ENCODE measurements around the gene NUBP2. TPM values are rescaled to one million over a fixed set of nuclear protein-coding genes. Genes with fewer than 3 reads are reported as not detected.

Gene NUBP2
- total RNA-seq, 1 experiment from 2014 or later: 76.6 TPM

DNA sequence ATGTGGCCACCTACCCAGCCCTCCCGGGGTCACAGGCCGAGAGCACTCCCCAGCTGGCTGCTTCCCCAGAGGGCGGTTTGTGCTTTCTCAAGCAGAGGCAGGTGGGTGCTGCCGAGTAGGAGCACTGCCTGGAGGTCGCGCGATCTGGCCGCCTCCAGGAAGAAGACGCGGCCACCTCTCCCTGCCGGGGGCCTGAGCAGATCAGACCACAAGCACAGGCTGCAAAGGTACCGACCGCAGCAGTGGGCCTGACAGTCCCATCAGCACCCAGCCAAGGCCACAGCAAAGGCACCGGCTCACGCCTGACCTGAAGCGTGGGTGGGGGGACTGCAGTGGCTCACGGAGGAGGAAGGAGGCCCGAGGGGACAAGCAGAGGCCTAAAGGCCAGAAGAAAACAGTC, 25.9 kb downstream of the NUBP2 start:
- Histone ChIP-seq H3K27me3 (replicated peaks; ENCODE audit: insufficient read depth, low read depth, low read length, poor library complexity) (no peaks in the 10 kb centered on the region), H3K4me1 (ENCODE audit: insufficient read depth, low read length, poor library complexity, severe bottlenecking) (peaks cover 9% of the 10 kb centered on the region), H3K9me3 (ENCODE audit: low read depth, low read length, poor library complexity, severe bottlenecking) (no peaks in the 10 kb centered on the region), H3K36me3 (ENCODE audit: insufficient read depth, low read length, poor library complexity, severe bottlenecking) (no peaks in the 10 kb centered on the region), H3K4me3 (ENCODE audit: low read depth, low read length, poor library complexity, severe bottlenecking) (no peak overlapping the region), H3K27ac (ENCODE audit: low read depth, low read length, poor library complexity, severe bottlenecking) (no peak overlapping the region)
- no peak for TF ChIP-seq EZH2 (IDR thresholded peaks at IDR 0.05; ENCODE audit: borderline replicate concordance, low read depth, low read length, poor library complexity, severe bottlenecking)
- TF ChIP-seq, protein P1, sequence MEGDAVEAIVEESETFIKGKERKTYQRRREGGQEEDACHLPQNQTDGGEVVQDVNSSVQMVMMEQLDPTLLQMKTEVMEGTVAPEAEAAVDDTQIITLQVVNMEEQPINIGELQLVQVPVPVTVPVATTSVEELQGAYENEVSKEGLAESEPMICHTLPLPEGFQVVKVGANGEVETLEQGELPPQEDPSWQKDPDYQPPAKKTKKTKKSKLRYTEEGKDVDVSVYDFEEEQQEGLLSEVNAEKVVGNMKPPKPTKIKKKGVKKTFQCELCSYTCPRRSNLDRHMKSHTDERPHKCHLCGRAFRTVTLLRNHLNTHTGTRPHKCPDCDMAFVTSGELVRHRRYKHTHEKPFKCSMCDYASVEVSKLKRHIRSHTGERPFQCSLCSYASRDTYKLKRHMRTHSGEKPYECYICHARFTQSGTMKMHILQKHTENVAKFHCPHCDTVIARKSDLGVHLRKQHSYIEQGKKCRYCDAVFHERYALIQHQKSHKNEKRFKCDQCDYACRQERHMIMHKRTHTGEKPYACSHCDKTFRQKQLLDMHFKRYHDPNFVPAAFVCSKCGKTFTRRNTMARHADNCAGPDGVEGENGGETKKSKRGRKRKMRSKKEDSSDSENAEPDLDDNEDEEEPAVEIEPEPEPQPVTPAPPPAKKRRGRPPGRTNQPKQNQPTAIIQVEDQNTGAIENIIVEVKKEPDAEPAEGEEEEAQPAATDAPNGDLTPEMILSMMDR (conservative IDR thresholded peaks at IDR 0.05; ENCODE audit: low read depth, low read length): no peak
- intact Hi-C loops (cut with micrococcal nuclease; ENCODE audit: unreplicated experiment): no loop called here
- DNase-seq (ENCODE audit: low spot score): no peak
- POLR2A ChIA-PET (ENCODE audit: low non-redundant PET): no interaction called here
- no TSS peak for BruUV-seq (replicated peaks)
- CTCF ChIA-PET: no interaction called here

DNA sequence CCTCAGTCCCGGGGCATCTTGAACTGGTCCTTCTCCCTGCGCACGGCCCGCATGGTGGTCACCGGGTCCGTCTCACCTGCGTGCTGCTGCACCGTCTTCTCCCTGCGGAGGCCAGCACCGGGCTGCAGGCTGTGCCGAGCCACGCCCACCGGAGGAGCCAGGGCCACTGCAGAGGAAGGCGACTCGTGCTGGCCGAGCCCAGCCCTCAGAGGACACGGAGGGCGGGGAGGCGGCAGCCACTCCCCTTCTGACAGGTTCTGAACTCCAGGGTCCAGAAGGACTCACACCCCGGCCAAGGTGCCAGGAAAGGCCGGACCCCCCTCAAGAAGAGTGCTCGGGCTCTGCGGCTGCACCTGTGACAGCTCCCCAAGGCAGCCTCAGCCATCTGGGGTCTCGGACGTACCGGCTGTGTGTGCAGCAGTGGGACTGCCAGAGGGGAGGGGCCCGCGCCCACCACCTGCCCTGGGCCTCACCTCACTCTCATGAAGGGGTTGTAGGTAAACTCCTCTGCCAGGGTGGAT, 26.6 kb downstream of the NUBP2 start:
- POLR2A ChIA-PET (ENCODE audit: low non-redundant PET): no interaction called here
- Histone ChIP-seq H3K27ac (ENCODE audit: low read depth, low read length, poor library complexity, severe bottlenecking) (no peak overlapping the region), H3K36me3 (ENCODE audit: insufficient read depth, low read length, poor library complexity, severe bottlenecking) (no peaks in the 10 kb centered on the region), H3K9me3 (ENCODE audit: low read depth, low read length, poor library complexity, severe bottlenecking) (no peaks in the 10 kb centered on the region), H3K27me3 (replicated peaks; ENCODE audit: insufficient read depth, low read depth, low read length, poor library complexity) (no peaks in the 10 kb centered on the region), H3K4me3 (ENCODE audit: low read depth, low read length, poor library complexity, severe bottlenecking) (no peak overlapping the region), H3K4me1 (ENCODE audit: insufficient read depth, low read length, poor library complexity, severe bottlenecking) (peaks cover 9% of the 10 kb centered on the region)
- no peak for DNase-seq (ENCODE audit: low spot score)
- no peak for TF ChIP-seq EZH2 (IDR thresholded peaks at IDR 0.05; ENCODE audit: borderline replicate concordance, low read depth, low read length, poor library complexity, severe bottlenecking)
- TF ChIP-seq, protein P1 (conservative IDR thresholded peaks at IDR 0.05; ENCODE audit: low read depth, low read length): no peak
- CTCF ChIA-PET: no interaction called here
- intact Hi-C loops (cut with micrococcal nuclease; ENCODE audit: unreplicated experiment): no loop called here
- BruUV-seq (replicated peaks): no TSS peak

DNA sequence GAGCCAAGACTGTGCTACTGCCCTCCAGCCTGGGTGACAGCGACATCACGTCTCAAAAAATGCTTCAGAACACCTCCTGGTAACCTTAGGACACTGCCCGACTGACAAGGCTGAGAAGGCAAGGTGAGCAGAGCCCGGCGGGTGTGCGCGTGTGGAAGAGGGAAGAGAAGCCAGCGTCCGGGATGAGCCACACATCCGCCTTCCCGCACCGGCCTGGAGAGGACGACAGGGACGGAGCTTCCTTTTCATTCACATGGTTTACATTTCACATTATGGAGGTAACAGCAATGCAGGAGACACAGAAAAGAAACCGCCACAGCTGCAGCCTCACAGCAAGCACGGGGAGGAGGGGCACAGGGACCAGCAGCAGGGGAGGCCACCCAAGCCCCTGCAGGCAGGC, 27.3 kb downstream of the NUBP2 start:
- H3K4me3 ChIP-seq (ENCODE audit: low read depth, low read length, poor library complexity, severe bottlenecking): no peak overlapping the region
- TF ChIP-seq, protein P1 (conservative IDR thresholded peaks at IDR 0.05; ENCODE audit: low read depth, low read length): no peak
- TF ChIP-seq EZH2 (IDR thresholded peaks at IDR 0.05; ENCODE audit: borderline replicate concordance, low read depth, low read length, poor library complexity, severe bottlenecking): no peak
- CTCF ChIA-PET: no interaction called here
- no peaks in the 10 kb centered on the region for H3K27me3 ChIP-seq (replicated peaks; ENCODE audit: insufficient read depth, low read depth, low read length, poor library complexity)
- BruUV-seq (replicated peaks): no TSS peak
- H3K9me3 ChIP-seq (ENCODE audit: low read depth, low read length, poor library complexity, severe bottlenecking): no peaks in the 10 kb centered on the region
- H3K27ac ChIP-seq (ENCODE audit: low read depth, low read length, poor library complexity, severe bottlenecking): no peak overlapping the region
- intact Hi-C loops (cut with micrococcal nuclease; ENCODE audit: unreplicated experiment): no loop called here
- no peak for DNase-seq (ENCODE audit: low spot score)
- H3K36me3 ChIP-seq (ENCODE audit: insufficient read depth, low read length, poor library complexity, severe bottlenecking): no peaks in the 10 kb centered on the region
- peaks cover 9% of the 10 kb centered on the region for H3K4me1 ChIP-seq (ENCODE audit: insufficient read depth, low read length, poor library complexity, severe bottlenecking)
- POLR2A ChIA-PET (ENCODE audit: low non-redundant PET): no interaction called here
